ENCODE results near the gene TMEM98.

DNA sequence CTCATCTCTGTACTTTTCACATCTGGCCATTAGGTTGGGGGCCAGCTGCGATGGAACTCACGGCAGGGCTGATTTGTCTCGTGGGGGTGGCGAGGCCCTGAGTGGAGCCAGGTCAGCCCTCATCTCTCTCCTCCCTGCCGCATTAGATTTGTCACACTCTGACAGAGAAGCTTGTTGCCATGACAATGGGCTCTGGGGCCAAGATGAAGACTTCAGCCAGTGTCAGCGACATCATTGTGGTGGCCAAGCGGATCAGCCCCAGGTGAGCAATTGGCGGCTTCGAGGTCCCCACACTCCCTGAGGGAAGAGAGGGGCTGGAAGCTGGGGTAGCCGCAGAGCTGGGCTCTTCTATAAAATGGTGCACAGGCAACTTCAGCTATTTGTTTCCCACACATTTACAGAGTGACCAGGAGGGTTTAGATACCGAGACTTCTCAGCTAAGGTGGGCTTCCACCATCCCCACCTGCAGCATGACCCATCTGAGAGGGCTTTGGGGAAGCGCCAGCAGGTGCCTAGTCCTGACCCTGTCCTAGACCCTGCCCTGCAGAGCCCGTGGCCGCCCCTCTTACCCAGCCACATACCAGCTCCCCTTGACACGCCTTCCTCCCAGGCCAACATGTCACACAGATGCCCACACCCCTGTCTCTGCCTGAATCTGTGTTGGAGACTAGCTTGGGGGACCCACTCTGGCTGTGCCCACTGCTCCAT is 8.4 kb downstream of the TMEM98 start:
- TF ChIP-seq, protein P1, sequence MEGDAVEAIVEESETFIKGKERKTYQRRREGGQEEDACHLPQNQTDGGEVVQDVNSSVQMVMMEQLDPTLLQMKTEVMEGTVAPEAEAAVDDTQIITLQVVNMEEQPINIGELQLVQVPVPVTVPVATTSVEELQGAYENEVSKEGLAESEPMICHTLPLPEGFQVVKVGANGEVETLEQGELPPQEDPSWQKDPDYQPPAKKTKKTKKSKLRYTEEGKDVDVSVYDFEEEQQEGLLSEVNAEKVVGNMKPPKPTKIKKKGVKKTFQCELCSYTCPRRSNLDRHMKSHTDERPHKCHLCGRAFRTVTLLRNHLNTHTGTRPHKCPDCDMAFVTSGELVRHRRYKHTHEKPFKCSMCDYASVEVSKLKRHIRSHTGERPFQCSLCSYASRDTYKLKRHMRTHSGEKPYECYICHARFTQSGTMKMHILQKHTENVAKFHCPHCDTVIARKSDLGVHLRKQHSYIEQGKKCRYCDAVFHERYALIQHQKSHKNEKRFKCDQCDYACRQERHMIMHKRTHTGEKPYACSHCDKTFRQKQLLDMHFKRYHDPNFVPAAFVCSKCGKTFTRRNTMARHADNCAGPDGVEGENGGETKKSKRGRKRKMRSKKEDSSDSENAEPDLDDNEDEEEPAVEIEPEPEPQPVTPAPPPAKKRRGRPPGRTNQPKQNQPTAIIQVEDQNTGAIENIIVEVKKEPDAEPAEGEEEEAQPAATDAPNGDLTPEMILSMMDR (conservative IDR thresholded peaks at IDR 0.05 in 1 of 2, IDR thresholded peaks at IDR 0.05 in 1 of 2; ENCODE audit: extremely low read depth in 1 of 2, insufficient read depth in 1 of 2, low read depth in 1 of 2, low read length in 2 of 2): no peak
- no peak for TF ChIP-seq EZH2 (IDR thresholded peaks at IDR 0.05; ENCODE audit: borderline replicate concordance, low read length)

Measured in mammary epithelial cell (primary cell).